HEK293T (cell line): Measurements from ENCODE around the gene ANAPC15.

ENCODE experiments used
- CTCF ChIA-PET: fragments of 350-600 bp; formaldehyde crosslinking; extraction: SDS; loops from one replicate; lab custom pipeline; 2021; ENCODE audit warnings: antibody characterized with exemption, inconsistent platforms; lab: Yijun Ruan, JAX
- POLR2A ChIA-PET: fragments of 350-600 bp; formaldehyde crosslinking; extraction: SDS; loops from one replicate; lab custom pipeline; 2020; ENCODE audit warnings: antibody characterized with exemption, inconsistent platforms; lab: Yijun Ruan, JAX
- DNase-seq: peaks from one replicate; pipeline ENCODE4 v3.0.0; 2012; ENCODE audit warnings: mixed read lengths; ENCODE audit errors: extremely low spot score
- ARNT ChIP-seq: fragments of 450-650 bp; IDR thresholded peaks from 2 replicates; pipeline ENCODE4 v1.6.1; 2017; ENCODE audit warnings: mild to moderate bottlenecking
- BHLHE40 ChIP-seq: fragments of 450-650 bp; IDR thresholded peaks from 2 replicates; pipeline ENCODE4 v1.6.1; 2016; ENCODE audit warnings: mild to moderate bottlenecking, moderate library complexity, borderline replicate concordance
- CTBP1 ChIP-seq: fragments of 450-650 bp; IDR thresholded peaks from 2 replicates; pipeline ENCODE4 v1.6.1; 2016; ENCODE audit warnings: borderline replicate concordance
- ELF4 ChIP-seq: fragments of 450-650 bp; IDR thresholded peaks from 2 replicates; pipeline ENCODE4 v1.6.1; 2017; ENCODE audit warnings: antibody characterized with exemption
- FOXA1 ChIP-seq: fragments of 450-650 bp; IDR thresholded peaks from 2 replicates; pipeline ENCODE4 v1.6.1; 2016; ENCODE audit warnings: mild to moderate bottlenecking
- FOXK2 ChIP-seq: fragments of 450-650 bp; IDR thresholded peaks from 2 replicates; pipeline ENCODE4 v1.6.1; 2016; ENCODE audit warnings: mild to moderate bottlenecking
- FOXM1 ChIP-seq: fragments of 450-650 bp; IDR thresholded peaks from 2 replicates; pipeline ENCODE4 v1.6.1; 2017; ENCODE audit warnings: mild to moderate bottlenecking, borderline replicate concordance
- HDGF ChIP-seq: fragments of 450-650 bp; IDR thresholded peaks from 2 replicates; pipeline ENCODE4 v1.6.1; 2017; ENCODE audit warnings: antibody characterized with exemption, borderline replicate concordance
- L3MBTL2 ChIP-seq: fragments of 450-650 bp; conservative IDR thresholded peaks from 2 replicates; pipeline ENCODE4 v1.6.1; 2016; ENCODE audit warnings: mild to moderate bottlenecking
- LEF1 ChIP-seq: fragments of 450-650 bp; IDR thresholded peaks from 2 replicates; pipeline ENCODE4 v1.6.1; 2017; ENCODE audit warnings: mild to moderate bottlenecking, borderline replicate concordance
- NFRKB ChIP-seq: fragments of 450-650 bp; IDR thresholded peaks from 2 replicates; pipeline ENCODE4 v1.6.1; 2016; ENCODE audit warnings: mild to moderate bottlenecking, moderate library complexity
- SP1 ChIP-seq: fragments of 450-650 bp; IDR thresholded peaks from 2 replicates; pipeline ENCODE4 v1.6.1; 2017
- SUZ12 ChIP-seq: fragments of 450-650 bp; IDR thresholded peaks from 2 replicates; pipeline ENCODE4 v1.6.1; 2016; ENCODE audit warnings: mild to moderate bottlenecking
- TARDBP ChIP-seq: fragments of 450-650 bp; IDR thresholded peaks from 2 replicates; pipeline ENCODE4 v1.6.1; 2016
- ZNF384 ChIP-seq: fragments of 450-650 bp; IDR thresholded peaks from 2 replicates; pipeline ENCODE4 v1.6.1; 2016
- TF ChIP-seq, protein P1 (sequence below): fragments of 450-650 bp; IDR thresholded peaks from 2 replicates; pipeline ENCODE4 v1.6.1; 2016

ANAPC15 gene

DNA sequence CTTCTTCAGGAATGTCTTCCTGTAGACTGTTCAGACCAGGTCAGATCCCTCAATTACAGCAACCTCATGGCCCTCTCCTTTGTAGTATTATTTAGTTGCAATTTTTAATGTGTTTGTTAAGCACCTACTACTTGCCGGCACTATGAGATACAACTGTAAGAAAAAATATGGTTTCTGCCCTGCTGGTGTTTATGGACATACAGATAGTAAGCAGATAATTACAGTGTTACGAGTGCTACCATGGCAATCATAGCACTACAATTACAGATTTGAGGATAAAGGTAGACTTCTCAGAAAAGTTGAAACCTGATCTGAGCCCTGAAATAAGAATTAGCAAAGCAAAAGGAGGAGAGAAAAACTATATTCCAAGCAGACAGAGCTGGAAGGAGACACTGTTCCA is 29.1 kb downstream of the ANAPC15 start:
- POLR2A ChIA-PET = no interaction called here
- TF ChIP-seq ARNT (no peak), SUZ12 (no peak), HDGF (no peak), NFRKB (no peak), ELF4 (no peak), TARDBP (no peak), FOXM1 (no peak), FOXA1 (no peak), LEF1 (no peak), BHLHE40 (no peak), SP1 (no peak), CTBP1 (no peak), L3MBTL2 (no peak), FOXK2 (no peak), ZNF384 (no peak)
- TF ChIP-seq, protein P1, sequence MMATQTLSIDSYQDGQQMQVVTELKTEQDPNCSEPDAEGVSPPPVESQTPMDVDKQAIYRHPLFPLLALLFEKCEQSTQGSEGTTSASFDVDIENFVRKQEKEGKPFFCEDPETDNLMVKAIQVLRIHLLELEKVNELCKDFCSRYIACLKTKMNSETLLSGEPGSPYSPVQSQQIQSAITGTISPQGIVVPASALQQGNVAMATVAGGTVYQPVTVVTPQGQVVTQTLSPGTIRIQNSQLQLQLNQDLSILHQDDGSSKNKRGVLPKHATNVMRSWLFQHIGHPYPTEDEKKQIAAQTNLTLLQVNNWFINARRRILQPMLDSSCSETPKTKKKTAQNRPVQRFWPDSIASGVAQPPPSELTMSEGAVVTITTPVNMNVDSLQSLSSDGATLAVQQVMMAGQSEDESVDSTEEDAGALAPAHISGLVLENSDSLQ = no peak
- CTCF ChIA-PET = interaction anchor here (5.7 kb wide), 1 partner anchor 58 kb away, joined by 31 read pairs; no protein-coding TSS in a partner anchor
- DNase-seq = no peak

DNA sequence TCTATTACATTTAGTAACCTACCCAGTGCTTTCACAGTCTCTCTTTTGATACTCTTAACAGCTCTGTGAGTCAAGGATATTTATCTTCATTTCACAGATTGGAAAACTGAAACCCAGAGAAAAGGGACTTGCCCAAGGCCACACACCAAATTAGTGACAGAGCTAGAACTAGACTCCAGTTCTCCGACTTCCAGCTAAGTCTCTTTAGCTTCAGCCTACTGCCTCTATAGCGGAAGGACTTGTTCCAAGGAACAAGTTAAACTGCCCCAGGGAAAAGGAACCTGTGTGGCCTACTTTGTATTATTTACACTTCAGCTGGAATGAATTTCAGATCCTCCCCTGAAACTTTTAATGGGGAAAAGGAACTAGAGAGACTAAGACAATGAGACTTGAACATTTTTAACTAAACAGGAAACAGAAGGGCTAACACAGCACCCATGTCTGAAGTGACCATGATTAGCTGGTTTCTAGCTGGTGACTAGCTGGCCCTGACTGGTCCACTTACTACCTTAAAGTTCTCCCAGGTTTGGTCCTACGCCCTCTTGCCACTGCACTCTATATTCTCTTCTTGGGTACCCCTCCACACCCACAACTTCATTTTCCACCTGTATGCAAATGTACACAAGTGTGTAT is 30.6 kb downstream of the ANAPC15 start:
- POLR2A ChIA-PET = interaction anchor here (1.0 kb wide), 1 partner anchor 31 kb away, joined by 4 read pairs; the partner anchor contains the start of gene ANAPC15
- DNase-seq = no peak
- CTCF ChIA-PET = interaction anchor here (0.9 to 1.4 kb wide), 2 partner anchors 9 to 57 kb away, joined by 3 to 14 read pairs; no protein-coding TSS in a partner anchor

DNA sequence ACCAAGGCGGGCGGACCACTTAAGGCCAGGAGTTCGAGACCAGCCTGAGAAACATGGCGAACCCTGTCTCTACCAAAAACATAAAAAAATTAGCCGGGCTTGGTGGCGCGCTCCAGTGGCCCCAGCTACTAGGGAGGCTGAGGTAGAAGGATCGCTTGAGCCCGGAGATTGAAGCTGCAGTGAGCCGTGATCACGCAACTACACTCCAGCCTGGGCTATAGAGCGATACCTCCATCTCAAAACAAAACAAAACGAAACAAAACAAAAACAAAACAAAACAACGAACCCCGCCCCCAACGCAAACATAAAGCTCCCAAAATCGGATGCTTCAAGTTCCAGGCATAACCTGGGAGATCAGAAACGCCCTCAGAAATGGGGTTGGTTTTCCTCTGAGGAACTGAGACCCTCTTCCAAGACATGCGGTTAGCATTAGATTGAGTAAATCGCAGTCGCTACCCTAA is 31.3 kb downstream of the ANAPC15 start:
- POLR2A ChIA-PET = no interaction called here

More for the DNA sequence above, 30.6 kb downstream of the ANAPC15 start:
- TF ChIP-seq LEF1 (no peak), CTBP1 (no peak), FOXA1 (no peak), HDGF (no peak), ARNT (no peak), BHLHE40 (no peak), ELF4 (no peak), ZNF384 (no peak), SUZ12 (no peak), FOXM1 (no peak), NFRKB (no peak)
- TF ChIP-seq, protein P1 = no peak

DNA sequence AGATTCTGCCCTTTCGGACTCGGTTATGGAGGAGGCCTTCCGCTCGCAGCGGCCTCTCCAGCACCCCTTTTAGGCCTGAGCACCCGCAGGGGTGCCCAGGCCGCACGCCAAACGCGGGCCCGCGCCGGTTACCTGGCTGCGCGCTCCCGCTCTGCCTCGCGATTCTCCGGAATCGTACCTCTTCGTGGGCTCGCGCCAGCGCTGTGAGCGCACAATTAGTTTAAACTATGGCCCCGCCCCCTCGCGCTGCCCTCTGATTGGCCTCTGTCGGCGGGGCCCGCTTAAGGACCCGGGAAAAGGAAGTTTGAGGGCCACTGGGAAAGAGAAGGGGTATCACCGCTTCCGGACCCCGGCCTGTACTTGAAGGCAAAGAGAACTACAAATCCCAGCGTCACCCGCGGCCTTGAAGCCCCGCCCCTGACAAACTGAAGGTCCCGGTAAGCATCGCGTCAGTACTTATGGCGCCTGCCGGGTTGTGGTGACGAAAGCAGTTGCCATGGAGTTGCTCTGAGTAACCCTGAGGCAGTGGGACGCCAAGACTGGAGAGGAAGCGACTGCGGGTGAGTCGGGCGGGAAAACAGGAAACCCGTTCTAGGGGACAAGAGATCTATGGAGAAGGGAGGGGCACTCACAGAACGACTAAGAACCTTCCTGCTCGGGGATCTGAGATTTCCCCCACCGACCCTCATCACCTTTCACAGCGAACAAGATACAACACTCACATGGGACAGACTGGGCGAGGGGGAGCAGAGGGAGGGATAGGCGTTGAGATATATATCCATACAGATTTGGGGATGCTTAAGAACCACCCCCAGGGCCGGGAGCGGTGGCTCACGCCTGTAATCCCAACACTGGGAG is 31.9 kb downstream of the ANAPC15 start, which contains the start of the genes LRRC51 and NUMA1:
LRRC51 (plus strand) TSS at position 525 of the 858 bp plus-strand sequence. CDS start 8,234 bp downstream, outside the sequence.
NUMA1 (minus strand) TSS at position 217 of the 858 bp plus-strand sequence. CDS start 44,599 bp downstream, outside the sequence.
- TF ChIP-seq L3MBTL2 (peak; percentile 74), TARDBP (no peak), ELF4 (peak; percentile 36; the same call in 1 of the 2 replicates)
- TF ChIP-seq, protein P1 = peak; percentile 66; the same call in 1 of the 2 replicates
- CTCF ChIA-PET = no interaction called here
- DNase-seq = peak; percentile 93
- POLR2A ChIA-PET = no interaction called here

More for the DNA sequence above, 31.3 kb downstream of the ANAPC15 start:
- no peak for DNase-seq
- CTCF ChIA-PET = interaction anchor here (0.9 to 1.4 kb wide), 2 partner anchors 10 to 56 kb away, joined by 3 to 14 read pairs; no protein-coding TSS in a partner anchor
- no peak for TF ChIP-seq TARDBP
- no peak for TF ChIP-seq SP1
- TF ChIP-seq HDGF = no peak
- no peak for TF ChIP-seq CTBP1
- TF ChIP-seq FOXK2 = no peak
- no peak for TF ChIP-seq NFRKB
- TF ChIP-seq, protein P1 = no peak
- TF ChIP-seq BHLHE40 = no peak
- no peak; the same call in 1 of the 2 replicates for TF ChIP-seq L3MBTL2
- no peak for TF ChIP-seq ZNF384
- TF ChIP-seq ARNT = no peak
- no peak for TF ChIP-seq LEF1
- no peak for TF ChIP-seq FOXM1

DNA sequence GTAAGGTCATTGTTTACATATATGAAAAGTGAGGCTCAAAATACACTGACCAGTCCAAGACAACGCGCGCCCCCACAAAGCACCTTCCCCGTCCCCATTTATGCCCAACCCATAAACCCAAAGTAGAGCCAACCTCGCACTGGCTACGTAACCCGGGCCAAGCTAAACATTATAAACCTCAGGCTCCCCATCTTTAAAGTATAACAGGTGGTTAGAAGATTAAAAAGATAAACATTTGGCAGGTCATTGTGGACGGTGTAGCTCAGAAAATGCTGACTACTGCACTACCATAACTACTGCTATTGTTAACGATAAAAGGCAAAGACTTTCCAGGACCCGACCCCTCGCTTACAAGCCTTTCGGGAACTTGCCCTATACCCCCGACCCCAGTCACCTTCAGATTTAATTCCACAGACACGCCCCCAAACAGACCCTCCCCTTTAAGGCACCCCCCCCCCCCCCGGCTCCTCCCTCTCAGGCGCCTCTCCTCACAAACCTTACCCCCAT is 32.6 kb downstream of the ANAPC15 start:
- DNase-seq = no peak
- ChIA-PET POLR2A (interaction anchor here (0.7 kb wide), 1 partner anchor 40 kb away, joined by 3 read pairs; no protein-coding TSS in a partner anchor), CTCF (no interaction called here)
- TF ChIP-seq LEF1 (no peak), HDGF (no peak)
